HG03159 (cell line): ENCODE data around the gene RIMKLA.
A peak's percentile ranks its signal among the peaks of the same experiment; 100 is the strongest.

ENCODE experiments used
- ATAC-seq: cut with Tn5 transposase; IDR thresholded peaks from one replicate; pipeline ENCODE4 v1.9.1; 2021; ENCODE audit warnings: mild to moderate bottlenecking, moderate library complexity; ENCODE audit not compliant: unreplicated experiment

RIMKLA gene

DNA sequence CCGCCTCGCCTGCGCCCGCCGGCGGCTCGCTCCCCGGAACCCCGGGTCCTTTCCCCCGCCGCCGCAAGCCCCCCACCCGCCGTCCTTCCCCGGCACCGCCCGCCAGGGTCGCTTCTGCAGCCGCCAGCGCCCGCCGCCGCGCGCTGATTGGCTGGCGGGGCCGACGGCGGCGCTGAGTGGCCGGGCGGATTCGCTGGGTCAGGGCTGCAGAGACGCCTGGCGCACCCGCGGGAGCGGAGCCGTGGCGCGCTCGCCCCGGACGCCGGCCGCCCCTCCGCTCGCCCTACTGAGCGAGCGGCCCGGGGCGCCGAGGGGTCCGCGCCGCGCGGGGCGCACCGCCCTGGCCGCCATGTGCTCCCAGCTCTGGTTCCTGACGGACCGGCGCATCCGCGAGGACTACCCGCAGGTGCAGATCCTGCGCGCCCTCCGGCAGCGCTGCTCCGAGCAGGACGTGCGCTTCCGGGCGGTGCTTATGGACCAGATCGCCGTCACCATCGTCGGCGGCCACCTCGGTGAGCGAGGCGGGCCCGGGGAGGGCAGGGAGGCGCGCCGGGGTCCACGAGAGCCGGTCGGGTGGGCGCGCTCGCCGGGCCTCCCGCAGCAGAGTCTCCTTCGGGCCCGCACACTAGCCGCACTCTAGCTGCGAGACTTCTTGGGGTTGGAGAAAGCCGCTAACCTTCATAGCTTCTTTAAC is at the start of gene RIMKLA:
Gene RIMKLA (plus strand): TSS at position 207 of the 694 bp plus-strand sequence. CDS start 143 bp downstream, at position 350.
- peak; percentile 82 for ATAC-seq

DNA sequence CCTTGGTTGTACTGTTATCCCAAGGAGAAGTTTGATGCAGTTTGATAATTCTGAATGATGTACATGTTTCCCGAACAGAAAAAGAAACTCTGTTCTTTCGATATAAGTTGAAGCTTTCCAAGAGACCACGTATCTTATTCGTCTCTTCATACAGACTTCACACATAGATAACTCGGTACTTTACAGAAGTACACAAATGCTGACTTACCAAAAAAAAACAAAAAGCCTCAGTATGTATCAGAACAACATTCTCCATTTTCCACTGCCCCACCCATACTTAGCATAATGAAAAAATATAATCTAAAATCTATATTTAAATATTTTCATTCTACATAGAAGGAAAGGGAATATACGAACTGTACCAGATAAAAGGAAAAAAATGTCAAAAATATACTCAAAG is 47.7 kb upstream of the RIMKLA start:
- ATAC-seq = no peak

DNA sequence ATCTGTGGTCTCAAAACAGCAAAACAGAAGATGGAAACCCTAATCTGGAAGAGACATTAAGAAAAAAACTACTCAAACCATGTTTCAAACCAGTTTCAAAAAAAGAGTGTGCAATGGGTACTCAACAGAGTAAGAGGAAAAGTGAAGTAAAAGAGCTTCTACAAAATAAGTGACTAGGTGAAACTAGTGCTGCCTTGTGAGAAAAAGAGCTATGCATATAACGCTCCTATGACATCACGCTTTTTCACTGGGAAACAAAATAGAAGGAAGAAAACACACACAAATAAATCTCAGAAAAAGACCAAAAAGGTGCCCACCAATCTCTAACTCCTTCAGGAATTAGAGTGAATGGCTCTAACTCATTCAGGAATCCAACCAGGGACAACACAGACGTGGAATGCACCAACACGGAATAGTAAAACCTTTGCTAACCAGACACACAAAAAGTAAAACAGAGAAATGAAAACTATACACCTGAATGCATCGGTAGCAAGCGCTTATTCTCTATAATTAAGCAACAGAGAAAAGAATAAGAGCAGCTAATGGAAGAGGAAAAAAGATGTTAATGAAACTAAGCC is 46.8 kb upstream of the RIMKLA start:
- ATAC-seq = no peak

DNA sequence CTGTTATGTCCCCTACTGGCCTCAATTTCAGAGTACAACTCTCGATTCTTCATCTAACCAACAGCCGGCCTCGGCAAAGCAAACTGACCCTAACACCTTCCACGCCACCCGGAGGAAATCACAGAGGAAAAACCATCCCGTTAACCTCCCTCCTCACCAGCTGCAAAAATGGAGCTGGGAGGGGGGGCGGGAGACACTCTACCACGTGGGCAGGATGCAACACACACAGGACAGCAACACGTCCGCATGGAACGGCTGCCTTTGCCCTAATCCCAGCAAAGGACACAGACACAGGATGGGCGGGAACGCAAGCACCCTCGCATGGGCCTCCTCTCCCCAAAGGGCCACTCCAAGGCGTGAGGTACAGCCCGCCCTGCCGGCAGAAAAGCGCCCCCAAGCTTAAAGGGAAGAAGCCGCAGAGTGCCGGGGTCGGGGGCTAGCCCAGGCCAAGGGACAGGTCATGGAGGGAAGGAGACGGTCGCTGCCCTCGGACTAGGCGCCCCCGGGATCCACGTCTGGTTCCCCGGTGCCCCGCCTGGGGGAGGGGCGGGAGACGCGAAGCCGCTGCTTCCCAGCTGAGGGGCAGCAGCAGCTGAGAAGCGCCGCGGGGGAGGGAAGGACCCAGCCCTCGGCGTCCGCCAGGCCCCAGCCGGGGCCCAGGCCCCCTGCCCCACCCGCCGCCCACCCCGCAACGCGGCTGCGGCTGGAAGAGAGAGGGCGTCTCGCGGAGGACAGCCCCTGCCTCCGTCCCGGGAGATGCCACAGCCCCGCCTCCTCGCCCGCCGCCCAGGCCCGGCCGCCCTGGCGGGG is 46.1 kb upstream of the RIMKLA start:
- ATAC-seq = peak; percentile 46

GRCh38 chr1:42335050-42335808 is 45.4 kb upstream of the RIMKLA start, which contains the start of gene FOXJ3:
FOXJ3 (minus strand) TSS chr1:42335235; CDS start chr1:42311093, 24,142 bp downstream.
- peak; percentile 80 for ATAC-seq

GRCh38 chr1:42335809-42336518 is 44.6 kb upstream of the RIMKLA start:
- ATAC-seq = no peak

DNA sequence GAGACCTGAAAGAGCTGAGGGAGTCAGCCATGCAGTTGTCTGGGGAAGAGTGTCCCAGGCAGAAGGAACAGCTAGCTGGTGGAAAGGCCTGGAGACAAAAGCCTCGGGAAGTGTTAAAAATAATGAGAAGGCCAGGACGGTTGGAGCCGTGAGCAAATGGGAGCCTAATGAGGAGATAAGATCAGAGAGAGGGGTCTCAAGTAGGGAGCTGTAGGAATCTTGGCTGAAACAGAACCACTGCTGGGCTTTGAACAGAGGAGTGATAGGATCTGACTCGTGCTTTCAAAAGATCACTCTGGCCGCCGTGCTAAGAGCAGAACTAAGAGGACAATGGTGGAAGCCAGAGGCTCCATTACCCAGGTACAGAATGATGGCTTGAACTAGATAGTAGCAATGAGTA is 43.6 kb upstream of the RIMKLA start:
- ATAC-seq = no peak

DNA sequence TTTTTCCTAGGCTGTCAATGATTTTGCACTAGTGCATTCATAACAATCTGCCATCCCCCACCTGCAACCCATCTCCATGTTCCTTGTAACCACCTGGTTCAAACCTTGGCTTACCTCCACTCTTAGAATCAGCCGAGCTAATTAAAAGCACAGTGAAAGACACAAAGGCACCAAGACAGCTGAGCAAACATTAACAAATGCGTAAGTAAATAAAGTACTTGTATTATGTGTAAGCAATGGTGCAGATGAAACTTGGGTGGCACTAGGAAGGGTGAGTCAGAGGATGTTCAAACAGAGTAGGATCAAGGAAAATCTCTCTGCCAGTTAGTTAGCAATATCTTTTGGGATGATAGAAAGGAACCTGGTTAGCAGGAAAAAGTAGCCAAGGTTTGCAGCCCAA is 40.5 kb upstream of the RIMKLA start:
- no peak for ATAC-seq

DNA sequence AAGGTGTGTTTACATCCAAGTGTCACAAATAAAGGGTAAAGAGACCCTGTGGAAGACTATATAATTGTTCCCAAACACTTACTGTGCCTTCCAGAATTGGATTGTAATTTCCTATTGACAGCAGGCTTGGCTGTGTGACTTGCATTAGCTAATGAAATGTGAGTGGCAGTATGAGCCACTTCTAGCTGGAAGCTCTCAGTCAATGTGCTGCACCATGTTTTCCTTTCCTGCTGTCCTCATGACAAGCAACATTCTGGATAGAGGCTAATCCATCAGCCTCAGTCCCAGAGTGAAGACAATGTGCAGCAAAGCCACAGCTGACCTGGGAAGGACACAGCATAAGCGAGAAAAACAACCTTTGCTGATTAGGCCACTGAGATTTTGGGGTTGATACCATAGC is 39.7 kb upstream of the RIMKLA start:
- ATAC-seq = no peak

GRCh38 chr1:42343049-42343448 is 37.5 kb upstream of the RIMKLA start:
- ATAC-seq = no peak

DNA sequence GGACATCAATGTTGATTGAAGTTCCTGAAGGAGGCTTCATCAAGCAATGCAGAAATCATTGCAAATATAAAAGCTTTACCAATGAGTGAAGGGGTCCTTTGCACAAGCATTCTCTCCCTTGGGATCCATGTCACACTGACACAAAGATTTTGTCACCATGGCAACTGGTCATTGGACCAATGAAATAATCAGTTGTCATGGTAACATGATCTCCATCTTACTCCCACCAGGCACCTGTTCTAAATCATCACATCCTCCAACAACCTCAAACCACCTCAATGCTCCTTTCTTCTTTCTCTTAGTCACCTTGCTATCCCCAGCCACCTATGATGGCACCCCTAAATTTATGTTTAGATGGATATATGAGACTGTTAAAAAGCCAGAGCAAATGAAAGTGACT is 32.1 kb upstream of the RIMKLA start:
- ATAC-seq = no peak

DNA sequence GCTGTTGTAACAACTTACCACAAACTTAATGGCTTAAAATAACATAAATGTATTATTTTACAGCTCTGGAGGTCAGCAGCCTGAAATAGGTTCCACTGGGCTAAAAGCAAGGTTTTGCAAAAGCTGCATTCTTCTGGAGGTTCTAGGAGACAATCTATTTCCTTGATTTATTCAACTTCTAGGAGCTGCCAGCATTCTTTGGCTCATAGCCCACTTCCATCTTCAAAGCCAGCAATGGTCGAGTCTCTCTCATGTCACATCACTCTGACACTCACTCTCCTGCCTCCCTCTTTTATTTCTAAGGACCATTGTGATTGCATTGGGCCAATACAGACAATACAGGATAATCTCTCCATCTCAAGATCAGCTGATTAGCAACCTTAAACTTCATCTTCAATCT is 30.5 kb upstream of the RIMKLA start:
- ATAC-seq = no peak

- no peak for ATAC-seq
Measured at GRCh38 chr1:42358791-42359190, 21.8 kb upstream of the RIMKLA start.

DNA sequence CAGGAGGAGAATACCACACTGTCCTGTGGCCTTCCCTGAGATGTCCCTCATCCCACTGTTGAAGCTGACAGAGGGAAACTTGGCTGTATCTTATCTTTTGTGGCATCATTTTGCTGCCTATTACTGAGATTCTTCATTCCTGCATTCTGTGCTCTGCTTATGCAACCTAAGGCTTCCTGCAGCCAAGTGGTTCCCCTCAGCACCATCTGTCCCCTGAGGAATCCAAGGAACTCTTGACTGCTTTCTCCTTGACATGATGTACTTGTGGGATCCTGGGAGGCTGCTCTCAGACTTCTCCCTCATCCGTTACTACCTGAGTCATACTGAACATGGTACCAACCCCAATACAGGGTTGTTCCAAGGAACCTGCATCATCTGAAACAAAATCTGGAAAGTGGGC is 21.1 kb upstream of the RIMKLA start:
- ATAC-seq = no peak

DNA sequence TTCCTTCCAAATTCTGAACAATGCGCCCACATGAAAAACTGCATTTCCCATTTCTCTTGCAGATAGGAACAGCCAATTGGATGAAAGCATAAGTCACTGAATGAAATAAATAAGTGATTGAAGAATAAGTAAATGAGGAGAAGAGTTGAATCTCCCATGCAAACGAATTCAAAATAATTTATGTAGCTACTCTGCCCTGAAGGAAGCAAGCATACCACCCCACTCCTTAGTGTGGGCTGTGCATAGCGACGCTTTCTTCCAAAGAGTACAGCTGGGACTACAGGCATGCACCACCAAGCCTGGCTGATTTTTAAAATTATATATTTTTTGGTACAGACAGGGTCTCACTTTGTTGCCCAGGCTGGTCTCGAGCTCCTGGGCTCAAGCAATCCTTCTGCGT is 16.5 kb upstream of the RIMKLA start:
- no peak for ATAC-seq

DNA sequence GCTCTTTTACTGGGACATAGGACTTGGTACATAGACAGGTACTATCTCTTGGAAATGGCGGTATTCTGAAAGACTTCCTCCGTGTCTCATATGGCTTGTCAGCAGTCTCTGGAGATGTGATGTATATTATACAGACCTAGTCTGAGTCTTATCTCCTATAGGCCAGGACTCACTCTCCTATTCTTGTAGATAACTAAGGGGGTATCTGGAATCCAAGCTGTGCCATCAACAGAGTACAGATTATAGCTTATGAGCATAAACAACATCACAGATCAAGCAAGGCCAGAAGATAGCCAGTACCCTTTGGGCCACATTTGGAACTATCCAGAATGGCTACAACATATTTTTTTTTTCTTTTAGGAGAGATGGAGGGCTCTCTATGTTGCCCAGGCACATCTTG is 16.1 kb upstream of the RIMKLA start:
- ATAC-seq = no peak

GRCh38 chr1:42365118-42365517 is 15.5 kb upstream of the RIMKLA start:
- no peak for ATAC-seq

DNA sequence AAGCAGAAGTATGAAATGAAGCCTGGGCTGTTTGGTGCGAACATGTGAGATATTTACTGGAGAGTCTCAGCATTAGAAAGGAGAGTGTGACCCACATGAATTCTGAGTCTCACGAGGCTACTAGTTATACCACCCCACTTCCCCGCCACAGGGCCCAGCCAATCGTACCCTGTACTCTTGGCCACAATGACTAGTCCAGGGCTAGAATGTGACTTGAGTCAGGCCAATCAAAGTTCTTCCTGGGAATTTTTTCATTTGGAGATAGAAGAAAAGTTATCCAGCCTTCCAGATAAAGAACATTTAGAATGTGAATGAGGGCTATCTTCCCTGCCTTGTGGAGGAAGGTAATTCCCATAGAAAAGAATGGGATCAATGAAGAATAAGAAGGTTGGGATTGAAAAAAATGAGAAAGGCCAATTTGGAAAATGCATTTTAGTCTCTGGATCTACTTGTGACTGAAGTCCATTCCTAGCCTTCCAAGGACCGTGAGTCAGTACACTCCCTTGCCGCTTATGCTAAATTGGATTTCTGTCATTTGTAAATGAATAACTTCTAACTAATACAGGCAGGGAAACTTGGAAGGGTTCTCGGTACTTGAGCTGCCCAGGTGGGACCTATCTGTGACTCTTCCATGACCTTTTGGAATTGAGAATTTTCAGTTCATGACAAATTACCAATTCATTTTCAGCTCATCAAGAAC is 12.3 kb upstream of the RIMKLA start:
- no peak for ATAC-seq

DNA sequence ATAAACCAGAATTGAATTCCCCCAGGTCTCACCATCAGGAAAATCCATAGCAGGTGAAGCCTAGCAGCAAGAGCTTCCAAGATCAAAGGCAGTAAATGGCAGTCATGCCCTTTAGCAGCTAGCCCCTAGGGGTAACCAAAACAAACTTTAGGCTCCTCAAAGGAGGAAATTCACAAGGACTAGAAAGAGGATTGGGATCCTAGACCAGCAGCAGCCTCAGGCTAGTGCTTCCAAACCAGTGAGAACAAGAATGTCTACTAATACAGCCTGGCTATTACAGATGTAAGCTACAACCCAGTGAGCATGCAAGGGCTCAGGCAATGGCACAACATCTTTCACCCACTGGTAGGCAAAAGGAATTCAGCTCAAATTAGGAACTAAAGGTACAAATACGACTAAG is 11.1 kb upstream of the RIMKLA start:
- no peak for ATAC-seq
